Measurements from ENCODE around the gene PIK3IP1. TPM values are rescaled to one million over a fixed set of nuclear protein-coding genes. Genes with fewer than 3 reads are reported as not detected.

PIK3IP1 gene
- total RNA-seq, 4 donors from 2014 or later: 12.7 to 35.1 (median 24.7) TPM

DNA sequence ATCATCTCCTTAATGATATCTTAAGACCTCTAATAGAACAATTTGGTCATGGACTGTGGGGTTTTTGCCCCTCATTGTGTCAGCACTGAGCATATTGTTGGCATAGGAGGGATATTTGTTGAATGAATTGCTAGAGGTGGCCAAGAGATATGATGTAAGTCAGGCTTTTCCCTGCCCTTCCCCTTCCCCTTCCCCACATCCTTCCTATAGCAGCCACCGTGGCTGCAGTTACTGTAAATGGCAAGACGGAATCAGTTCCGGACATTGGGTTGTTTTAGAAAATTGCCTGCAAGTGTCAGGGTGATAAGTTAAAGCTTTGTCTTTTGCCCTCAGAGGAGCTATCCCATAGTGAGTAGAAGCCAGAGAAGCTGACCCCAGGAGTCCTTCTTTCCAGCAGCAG is 57.2 kb downstream of the PIK3IP1 start:
- Histone ChIP-seq H3K36me3 (no peaks in the 10 kb centered on the region), H3K4me3 (no peak overlapping the region)

DNA sequence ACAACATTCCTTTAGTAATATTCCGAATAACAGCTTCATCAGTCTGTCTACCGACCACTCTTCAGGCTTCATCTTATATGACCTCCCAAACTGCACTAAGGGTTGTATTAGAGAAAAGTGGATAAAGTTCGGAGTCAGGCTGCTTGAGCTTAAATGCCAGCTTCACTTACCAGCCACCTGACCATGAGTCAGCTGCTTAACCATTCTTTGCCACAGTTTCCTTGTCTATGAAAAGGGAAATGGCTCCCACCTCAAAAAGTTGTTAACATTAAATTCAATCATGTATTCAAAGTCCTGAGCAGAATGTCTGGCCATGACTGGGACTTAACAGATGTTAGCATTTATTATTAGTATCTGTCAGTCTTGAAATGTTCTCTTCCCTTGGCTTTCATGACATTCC is 59.3 kb downstream of the PIK3IP1 start:
- no peak overlapping the region for H3K27ac ChIP-seq
- no peak for TF ChIP-seq POLR2A (IDR thresholded peaks at IDR 0.05)
- TF ChIP-seq, protein P1, sequence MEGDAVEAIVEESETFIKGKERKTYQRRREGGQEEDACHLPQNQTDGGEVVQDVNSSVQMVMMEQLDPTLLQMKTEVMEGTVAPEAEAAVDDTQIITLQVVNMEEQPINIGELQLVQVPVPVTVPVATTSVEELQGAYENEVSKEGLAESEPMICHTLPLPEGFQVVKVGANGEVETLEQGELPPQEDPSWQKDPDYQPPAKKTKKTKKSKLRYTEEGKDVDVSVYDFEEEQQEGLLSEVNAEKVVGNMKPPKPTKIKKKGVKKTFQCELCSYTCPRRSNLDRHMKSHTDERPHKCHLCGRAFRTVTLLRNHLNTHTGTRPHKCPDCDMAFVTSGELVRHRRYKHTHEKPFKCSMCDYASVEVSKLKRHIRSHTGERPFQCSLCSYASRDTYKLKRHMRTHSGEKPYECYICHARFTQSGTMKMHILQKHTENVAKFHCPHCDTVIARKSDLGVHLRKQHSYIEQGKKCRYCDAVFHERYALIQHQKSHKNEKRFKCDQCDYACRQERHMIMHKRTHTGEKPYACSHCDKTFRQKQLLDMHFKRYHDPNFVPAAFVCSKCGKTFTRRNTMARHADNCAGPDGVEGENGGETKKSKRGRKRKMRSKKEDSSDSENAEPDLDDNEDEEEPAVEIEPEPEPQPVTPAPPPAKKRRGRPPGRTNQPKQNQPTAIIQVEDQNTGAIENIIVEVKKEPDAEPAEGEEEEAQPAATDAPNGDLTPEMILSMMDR (IDR thresholded peaks at IDR 0.05): no peak

More for the DNA sequence above, 57.2 kb downstream of the PIK3IP1 start:
- Histone ChIP-seq H3K27ac (peak overlapping the region in 1 of 2 donors; percentile 11), H3K4me1 (no peaks in the 10 kb centered on the region), H3K9me3 (no peaks in the 10 kb centered on the region), H3K27me3 (no peaks in the 10 kb centered on the region)
- intact Hi-C loops (cut with DNase I; ENCODE audit: low total_unique reads): no loop called here
- DNase-seq: no peak
- TF ChIP-seq, protein P1 (IDR thresholded peaks at IDR 0.05): no peak
- TF ChIP-seq POLR2A (IDR thresholded peaks at IDR 0.05): no peak

More for the DNA sequence above, 59.3 kb downstream of the PIK3IP1 start:
- no peak overlapping the region for H3K4me3 ChIP-seq
- H3K36me3 ChIP-seq: no peaks in the 10 kb centered on the region
- DNase-seq: no peak
- intact Hi-C loops (cut with DNase I; ENCODE audit: low total_unique reads): no loop called here
- no peaks in the 10 kb centered on the region for H3K9me3 ChIP-seq
- H3K4me1 ChIP-seq: no peaks in the 10 kb centered on the region
- H3K27me3 ChIP-seq: no peaks in the 10 kb centered on the region

Small RNA genes within 50 kb of the gene (small RNA-seq; reads per million reads assigned to genes)
- not detected for gene RNA5SP496

Other genes starting within 250 kb of the PIK3IP1 start
- 100 to 1,000 TPM; 182 to 647 (median 274) TPM for gene SMTN, start 211.2 kb downstream of the PIK3IP1 start, total RNA-seq
- 1,000 to 10,000 TPM in 2 of 4 donors, 100 to 1,000 TPM in 1, 10 to 100 TPM in 1; 91.7 to 2,170 (median 948) TPM for gene SELENOM, start 184.9 kb downstream of the PIK3IP1 start, total RNA-seq
- 1 to 10 TPM in 3 of 4 donors, under 1 TPM in 1; 0.59 to 7.9 (median 3.0) TPM for gene INPP5J, start 169.5 kb downstream of the PIK3IP1 start, total RNA-seq
- not detected for gene PLA2G3, start 152.0 kb downstream of the PIK3IP1 start, total RNA-seq
- gene RNF185, start 132.3 kb downstream of the PIK3IP1 start, total RNA-seq: 10 to 100 TPM; 10.8 to 39.5 (median 28.0) TPM
- 10 to 100 TPM in 2 of 4 donors, 1 to 10 TPM in 2; 7.2 to 52.0 (median 22.1) TPM for gene LIMK2, start 80.2 kb downstream of the PIK3IP1 start, total RNA-seq
- gene PATZ1, start 53.9 kb upstream of the PIK3IP1 start, total RNA-seq: 10 to 100 TPM in 3 of 4 donors, 1 to 10 TPM in 1; 9.2 to 38.8 (median 25.1) TPM
- gene DRG1, start 107.1 kb upstream of the PIK3IP1 start, total RNA-seq: 10 to 100 TPM in 3 of 4 donors, 1 to 10 TPM in 1; 9.2 to 98.2 (median 40.9) TPM
- 10 to 100 TPM; 19.0 to 95.8 (median 47.3) TPM for gene EIF4ENIF1, start 197.4 kb upstream of the PIK3IP1 start, total RNA-seq
- gene SFI1, start 204.0 kb upstream of the PIK3IP1 start, total RNA-seq: 10 to 100 TPM; 10.2 to 44.1 (median 33.3) TPM